H1 (cell line): Measurements from ENCODE around the gene GPATCH2L. TPM values are rescaled to one million over a fixed set of nuclear protein-coding genes. Genes with fewer than 3 reads are reported as not detected.

Experiments
- CTCF ChIA-PET: fragments of 300-600 bp; sonication (Branson Sonifier 250); formaldehyde crosslinking; loops from one replicate; lab custom pipeline; 2021; ENCODE audit not compliant: partially characterized antibody; lab: Charles Lee
- POLR2A ChIA-PET: fragments of 300-600 bp; sonication (Branson Sonifier 250); formaldehyde crosslinking; loops from one replicate; lab custom pipeline; 2021; ENCODE audit warnings: inconsistent platforms; ENCODE audit not compliant: partially characterized antibody; lab: Charles Lee
- DNase-seq, 2 experiments: peaks; one replicate each; pipeline versions ENCODE4 v3.0.0 to v3.0.0-alpha.2; 2010 to 2022; ENCODE audit warnings: low spot score in 2 of 2, low read depth in 1 of 2, mixed read lengths in 1 of 2
- FAIRE-seq: peaks from 2 replicates; lab custom pipeline; 2011; peaks lifted over from hg19 to GRCh38; lab: Jason Lieb, UNC
- H2AFZ ChIP-seq: 2 replicates; pipeline ENCODE4 v1.8.1; 2012; ENCODE audit warnings: low read length, inconsistent platforms
- H2AK5ac ChIP-seq: 2 replicates; pipeline ENCODE4 v1.6.1; 2013; ENCODE audit warnings: low read depth, low read length
- H2BK120ac ChIP-seq: replicated peaks from 2 replicates; pipeline ENCODE3; 2013; ENCODE audit warnings: low read depth, low read length, inconsistent platforms
- H2BK12ac ChIP-seq: 2 replicates; pipeline ENCODE4 v1.6.1; 2013; ENCODE audit warnings: low read depth, low read length
- H2BK15ac ChIP-seq: 2 replicates; pipeline ENCODE4 v1.6.1; 2013; ENCODE audit warnings: low read length
- H2BK20ac ChIP-seq: 2 replicates; pipeline ENCODE4 v1.6.1; 2013; ENCODE audit warnings: low read length
- H2BK5ac ChIP-seq: 2 replicates; pipeline ENCODE4 v1.6.1; 2013; ENCODE audit warnings: low read depth, low read length
- H3K14ac ChIP-seq: 2 replicates; pipeline ENCODE4 v1.6.1; 2013; ENCODE audit warnings: inconsistent platforms; ENCODE audit not compliant: insufficient read length
- H3K18ac ChIP-seq: 2 replicates; pipeline ENCODE4 v1.6.1; 2013; ENCODE audit warnings: low read length; ENCODE audit errors: extremely low read depth
- H3K23ac ChIP-seq: 2 replicates; pipeline ENCODE4 v1.6.1; 2013; ENCODE audit warnings: inconsistent platforms; ENCODE audit not compliant: insufficient read length
- H3K23me2 ChIP-seq: 2 replicates; pipeline ENCODE4 v1.6.1; 2013; ENCODE audit warnings: low read depth, low read length
- H3K27ac ChIP-seq: 2 replicates; pipeline ENCODE4 v1.6.1; 2011; ENCODE audit warnings: low read depth, low read length, inconsistent platforms
- H3K27me3 ChIP-seq, 4 experiments: replicated peaks in 1 of 4; 1 replicate in 1 of 4; 2 replicates in 3 of 4; pipeline versions ENCODE4 v1.6.1 to v1.8.1; 2011 to 2013; ENCODE audit warnings: low read length in 3 of 4, mild to moderate bottlenecking in 3 of 4, inconsistent platforms in 2 of 4, mixed read lengths in 2 of 4, moderate library complexity in 1 of 4; ENCODE audit not compliant: control insufficient read depth in 3 of 4, insufficient read depth in 3 of 4; ENCODE audit errors: extremely low read depth in 1 of 4
- H3K36me3 ChIP-seq, 4 experiments: 2 replicates each; pipeline versions ENCODE4 v1.6.1 to v1.8.1; 2011 to 2013; ENCODE audit warnings: mild to moderate bottlenecking in 4 of 4, low read length in 3 of 4, moderate library complexity in 2 of 4, control low read depth in 1 of 4, inconsistent platforms in 1 of 4; ENCODE audit not compliant: insufficient read depth in 4 of 4, control insufficient read depth in 2 of 4
- H3K4ac ChIP-seq: replicated peaks from 2 replicates; pipeline ENCODE3; 2013; ENCODE audit warnings: low read length, low read depth, mixed read lengths, inconsistent platforms; ENCODE audit not compliant: insufficient read length
- H3K4me1 ChIP-seq, 4 experiments: replicated peaks in 1 of 4; 1 replicate in 1 of 4; 2 replicates in 3 of 4; pipeline versions ENCODE4 v1.6.1 to v1.8.1; 2011 to 2013; ENCODE audit warnings: low read length in 3 of 4, inconsistent platforms in 2 of 4, mixed read lengths in 1 of 4; ENCODE audit not compliant: insufficient read depth in 4 of 4, control insufficient read depth in 3 of 4
- H3K4me2 ChIP-seq, 2 experiments: 2 replicates each; pipeline versions ENCODE4 v1.6.1 to v1.8.1; 2011 to 2013; ENCODE audit warnings: low read depth in 2 of 2, low read length in 2 of 2, control low read depth in 1 of 2, inconsistent platforms in 1 of 2, mild to moderate bottlenecking in 1 of 2; ENCODE audit not compliant: insufficient read depth in 1 of 2
- H3K4me3 ChIP-seq, 4 experiments: fragments of 200-600, 300-600 bp in 1 of 4; sonication (generic), shearing (Covaris generic), sonication (Bioruptor Twin) in 1 of 4; 2 replicates each; pipeline versions ENCODE4 v1.5.1 to v1.8.1; 2011 to 2016; ENCODE audit warnings: low read length in 4 of 4, low read depth in 3 of 4, control low read depth in 2 of 4, inconsistent platforms in 2 of 4, mild to moderate bottlenecking in 2 of 4, mixed read lengths in 1 of 4, moderate library complexity in 1 of 4; ENCODE audit not compliant: insufficient read depth in 2 of 4; ENCODE audit errors: extremely low read depth in 1 of 4
- H3K56ac ChIP-seq: replicated peaks from 2 replicates; pipeline ENCODE3; 2013; ENCODE audit warnings: low read depth, mild to moderate bottlenecking, mixed read lengths, low read length, inconsistent platforms; ENCODE audit not compliant: insufficient read length
- H3K79me1 ChIP-seq: 2 replicates; pipeline ENCODE4 v1.6.1; 2013; ENCODE audit warnings: low read depth, low read length, control low read depth
- H3K79me2 ChIP-seq, 2 experiments: 2 replicates each; pipeline versions ENCODE4 v1.6.1 to v1.8.1; 2012 to 2013; ENCODE audit warnings: low read length in 2 of 2, mild to moderate bottlenecking in 2 of 2, inconsistent platforms in 1 of 2; ENCODE audit not compliant: insufficient read depth in 2 of 2, control insufficient read depth in 1 of 2
- H3K9ac ChIP-seq, 4 experiments: replicated peaks in 1 of 4; 1 replicate in 1 of 4; 2 replicates in 3 of 4; pipeline versions ENCODE4 v1.6.1 to v1.8.1; 2011 to 2013; ENCODE audit warnings: low read depth in 3 of 4, low read length in 3 of 4, control low read depth in 2 of 4, mild to moderate bottlenecking in 2 of 4, moderate library complexity in 2 of 4, inconsistent platforms in 1 of 4; ENCODE audit errors: extremely low read depth in 1 of 4
- H3K9me3 ChIP-seq, 2 experiments: 2 replicates each; pipeline versions ENCODE4 v1.6.1 to v1.8.1; 2012 to 2013; ENCODE audit warnings: mild to moderate bottlenecking in 2 of 2, moderate library complexity in 2 of 2, control low read depth in 1 of 2, inconsistent platforms in 1 of 2, low read depth in 1 of 2, low read length in 1 of 2, mixed read lengths in 1 of 2; ENCODE audit not compliant: insufficient read depth in 2 of 2
- H4K20me1 ChIP-seq, 2 experiments: replicated peaks in 1 of 2; 2 replicates each; pipeline versions ENCODE3 to v1.8.1; 2011 to 2013; ENCODE audit warnings: inconsistent platforms in 2 of 2, low read length in 2 of 2, mild to moderate bottlenecking in 1 of 2; ENCODE audit not compliant: insufficient read depth in 2 of 2, control insufficient read depth in 1 of 2
- H4K5ac ChIP-seq: 2 replicates; pipeline ENCODE4 v1.6.1; 2013; ENCODE audit warnings: low read length, low read depth, mixed read lengths, inconsistent platforms; ENCODE audit not compliant: insufficient read length
- H4K8ac ChIP-seq: 2 replicates; pipeline ENCODE4 v1.8.0; 2013; ENCODE audit warnings: mild to moderate bottlenecking, moderate library complexity, low read length, inconsistent platforms; ENCODE audit not compliant: insufficient read depth; ENCODE audit errors: extremely low read depth
- H4K91ac ChIP-seq: replicated peaks from 2 replicates; pipeline ENCODE3; 2013; ENCODE audit warnings: low read length, mixed read lengths, inconsistent platforms; ENCODE audit not compliant: insufficient read length
- SP2 ChIP-seq: IDR thresholded peaks from 2 replicates; pipeline ENCODE4 v1.6.1; 2012; ENCODE audit warnings: mild to moderate bottlenecking, low read length, inconsistent platforms
- WGBS, 2 experiments: shearing (Covaris generic) in 1 of 2; methylation state at CpG; one replicate each; pipeline versions ENCODE4 v1.1.6 to v1.1.7; 2013 to 2015; ENCODE audit warnings: low lambda C conversion rate in 2 of 2, mixed read lengths in 2 of 2, inconsistent platforms in 1 of 2, low coverage in 1 of 2, missing lambda C conversion rate in 1 of 2; ENCODE audit not compliant: insufficient replicate concordance in 2 of 2, insufficient coverage in 1 of 2, insufficient read length in 1 of 2; ENCODE audit errors: extremely low coverage in 1 of 2, missing lambda C conversion rate in 1 of 2; 5-methylcytosine and 5-hydroxymethylcytosine counted together
- polyA plus RNA-seq, 7 experiments: library from polyadenylated mRNA; depleted of rRNA in 3 of 7; stranded (reverse) in 5 of 7; unstranded in 2 of 7; fragments of >200 nt in 5 of 7; fragments of 200-250 nt in 2 of 7; gene quantifications; 1 replicate in 5 of 7; 2 replicates in 1 of 7; 4 replicates in 1 of 7; pipeline versions ENCODE4 v1.2.1 to v1.2.3, GENCODE V29; 2011 to 2013; ENCODE audit warnings: missing spikeins in 2 of 7, mixed read lengths in 2 of 7
- total RNA-seq: library from RNA; stranded (reverse); fragmentation: NEBNext Ultra II Directional; extraction: Animal tissue kit (Norgen Biotek cat#: 25700); gene quantifications from 2 replicates; pipeline ENCODE4 v1.2.1, GENCODE V29; 2021

Gene GPATCH2L
- total and polyA plus RNA-seq, 2 of the 8 experiments (the other 6 are each of a cell fraction or from before 2014, with no cell fraction given), result 26.0 to 54.9 TPM

DNA sequence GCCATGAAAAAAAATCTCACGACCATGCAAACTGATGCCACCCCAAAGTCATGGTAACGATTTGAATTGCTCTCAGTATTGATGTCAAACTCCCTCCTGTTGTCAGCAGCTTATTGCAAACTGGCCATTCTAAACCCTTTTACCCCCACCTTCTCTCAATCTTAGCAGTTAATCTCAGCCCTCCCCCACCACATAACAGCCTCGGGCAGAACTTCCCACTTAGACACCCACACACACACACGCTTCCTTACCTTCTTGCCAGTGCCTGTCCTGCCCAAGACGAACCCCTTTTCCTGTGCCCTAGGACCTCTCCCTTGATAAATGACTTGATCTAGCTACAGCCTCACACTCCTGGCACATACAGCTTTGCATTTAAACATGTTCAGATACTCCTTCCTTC, 56.6 kb downstream of the GPATCH2L start:
- ChIA-PET CTCF (interaction anchor here (0.6 to 0.7 kb wide), 3 partner anchors 8 to 89 kb away, joined by 3 read pairs; no protein-coding TSS in a partner anchor), POLR2A (interaction anchor here (0.6 kb wide), 1 partner anchor 79 kb away, joined by 3 read pairs; no protein-coding TSS in a partner anchor)
- H3K79me2 ChIP-seq, result no peaks in the 10 kb centered on the region
- H3K18ac ChIP-seq, result no peak overlapping the region
- no peak overlapping the region for H3K4me3 ChIP-seq
- peaks cover 2 to 3% of the 10 kb centered on the region in 2 experiments for H4K20me1 ChIP-seq
- no peak overlapping the region for H3K4me2 ChIP-seq
- H2BK120ac ChIP-seq, result no peak overlapping the region
- H2AK5ac ChIP-seq, result no peak overlapping the region
- no peak overlapping the region for H3K23ac ChIP-seq
- no peak for DNase-seq
- H3K9ac ChIP-seq, result no peak overlapping the region
- no peaks in the 10 kb centered on the region for H3K23me2 ChIP-seq
- no peak overlapping the region for H2BK12ac ChIP-seq
- no peak for FAIRE-seq
- H2BK20ac ChIP-seq, result no peak overlapping the region
- WGBS, 2 experiments, result 74% methylated on average over 5 of the region's 5 CpGs; no CpG with 5 or more reads in 1 of the 2 experiments
- H4K91ac ChIP-seq, result no peak overlapping the region
- no peak overlapping the region for H4K8ac ChIP-seq
- peaks cover 0 to 4% (median 1%) of the 10 kb centered on the region in 4 experiments; a peak in 3 of 7 replicates for H3K4me1 ChIP-seq
- H3K4ac ChIP-seq, result no peak overlapping the region
- H3K79me1 ChIP-seq, result no peaks in the 10 kb centered on the region
- H3K14ac ChIP-seq, result no peak overlapping the region
- H3K56ac ChIP-seq, result no peak overlapping the region
- no peak overlapping the region for H2BK15ac ChIP-seq
- no peak overlapping the region for H2AFZ ChIP-seq
- no peaks in the 10 kb centered on the region for H3K9me3 ChIP-seq
- no peak overlapping the region for H4K5ac ChIP-seq
- no peak overlapping the region for H3K27ac ChIP-seq
- H2BK5ac ChIP-seq, result no peak overlapping the region
- H3K27me3 ChIP-seq, result no peaks in the 10 kb centered on the region
- no peaks in the 10 kb centered on the region for H3K36me3 ChIP-seq
- no peak for TF ChIP-seq SP2
